H1 (cell line): ENCODE measurements around the gene GANAB. TPM values are rescaled to one million over a fixed set of nuclear protein-coding genes. Genes with fewer than 3 reads are reported as not detected.

Source experiments
- CTCF ChIA-PET: fragments of 300-600 bp; sonication (Branson Sonifier 250); formaldehyde crosslinking; loops from one replicate; lab custom pipeline; 2021; ENCODE audit not compliant: partially characterized antibody; lab: Charles Lee
- POLR2A ChIA-PET: fragments of 300-600 bp; sonication (Branson Sonifier 250); formaldehyde crosslinking; loops from one replicate; lab custom pipeline; 2021; ENCODE audit warnings: inconsistent platforms; ENCODE audit not compliant: partially characterized antibody; lab: Charles Lee
- DNase-seq, 2 experiments: peaks; one replicate each; pipeline versions ENCODE4 v3.0.0 to v3.0.0-alpha.2; 2010 to 2022; ENCODE audit warnings: low spot score in 2 of 2, low read depth in 1 of 2, mixed read lengths in 1 of 2
- FAIRE-seq: peaks from 2 replicates; lab custom pipeline; 2011; peaks lifted over from hg19 to GRCh38; lab: Jason Lieb, UNC
- H2AFZ ChIP-seq: 2 replicates; pipeline ENCODE4 v1.8.1; 2012; ENCODE audit warnings: low read length, inconsistent platforms
- H2AK5ac ChIP-seq: 2 replicates; pipeline ENCODE4 v1.6.1; 2013; ENCODE audit warnings: low read depth, low read length
- H2BK120ac ChIP-seq: replicated peaks from 2 replicates; pipeline ENCODE3; 2013; ENCODE audit warnings: low read depth, low read length, inconsistent platforms
- H2BK12ac ChIP-seq: 2 replicates; pipeline ENCODE4 v1.6.1; 2013; ENCODE audit warnings: low read depth, low read length
- H2BK15ac ChIP-seq: 2 replicates; pipeline ENCODE4 v1.6.1; 2013; ENCODE audit warnings: low read length
- H2BK20ac ChIP-seq: 2 replicates; pipeline ENCODE4 v1.6.1; 2013; ENCODE audit warnings: low read length
- H2BK5ac ChIP-seq: 2 replicates; pipeline ENCODE4 v1.6.1; 2013; ENCODE audit warnings: low read depth, low read length
- H3K14ac ChIP-seq: 2 replicates; pipeline ENCODE4 v1.6.1; 2013; ENCODE audit warnings: inconsistent platforms; ENCODE audit not compliant: insufficient read length
- H3K18ac ChIP-seq: 2 replicates; pipeline ENCODE4 v1.6.1; 2013; ENCODE audit warnings: low read length; ENCODE audit errors: extremely low read depth
- H3K23ac ChIP-seq: 2 replicates; pipeline ENCODE4 v1.6.1; 2013; ENCODE audit warnings: inconsistent platforms; ENCODE audit not compliant: insufficient read length
- H3K23me2 ChIP-seq: 2 replicates; pipeline ENCODE4 v1.6.1; 2013; ENCODE audit warnings: low read depth, low read length
- H3K27ac ChIP-seq: 2 replicates; pipeline ENCODE4 v1.6.1; 2011; ENCODE audit warnings: low read depth, low read length, inconsistent platforms
- H3K27me3 ChIP-seq, 4 experiments: replicated peaks in 1 of 4; 1 replicate in 1 of 4; 2 replicates in 3 of 4; pipeline versions ENCODE4 v1.6.1 to v1.8.1; 2011 to 2013; ENCODE audit warnings: low read length in 3 of 4, mild to moderate bottlenecking in 3 of 4, inconsistent platforms in 2 of 4, mixed read lengths in 2 of 4, moderate library complexity in 1 of 4; ENCODE audit not compliant: control insufficient read depth in 3 of 4, insufficient read depth in 3 of 4; ENCODE audit errors: extremely low read depth in 1 of 4
- H3K36me3 ChIP-seq, 4 experiments: 2 replicates each; pipeline versions ENCODE4 v1.6.1 to v1.8.1; 2011 to 2013; ENCODE audit warnings: mild to moderate bottlenecking in 4 of 4, low read length in 3 of 4, moderate library complexity in 2 of 4, control low read depth in 1 of 4, inconsistent platforms in 1 of 4; ENCODE audit not compliant: insufficient read depth in 4 of 4, control insufficient read depth in 2 of 4
- H3K4ac ChIP-seq: replicated peaks from 2 replicates; pipeline ENCODE3; 2013; ENCODE audit warnings: low read length, low read depth, mixed read lengths, inconsistent platforms; ENCODE audit not compliant: insufficient read length
- H3K4me1 ChIP-seq, 4 experiments: replicated peaks in 1 of 4; 1 replicate in 1 of 4; 2 replicates in 3 of 4; pipeline versions ENCODE4 v1.6.1 to v1.8.1; 2011 to 2013; ENCODE audit warnings: low read length in 3 of 4, inconsistent platforms in 2 of 4, mixed read lengths in 1 of 4; ENCODE audit not compliant: insufficient read depth in 4 of 4, control insufficient read depth in 3 of 4
- H3K4me2 ChIP-seq, 2 experiments: 2 replicates each; pipeline versions ENCODE4 v1.6.1 to v1.8.1; 2011 to 2013; ENCODE audit warnings: low read depth in 2 of 2, low read length in 2 of 2, control low read depth in 1 of 2, inconsistent platforms in 1 of 2, mild to moderate bottlenecking in 1 of 2; ENCODE audit not compliant: insufficient read depth in 1 of 2
- H3K4me3 ChIP-seq, 4 experiments: fragments of 200-600, 300-600 bp in 1 of 4; sonication (generic), shearing (Covaris generic), sonication (Bioruptor Twin) in 1 of 4; 2 replicates each; pipeline versions ENCODE4 v1.5.1 to v1.8.1; 2011 to 2016; ENCODE audit warnings: low read length in 4 of 4, low read depth in 3 of 4, control low read depth in 2 of 4, inconsistent platforms in 2 of 4, mild to moderate bottlenecking in 2 of 4, mixed read lengths in 1 of 4, moderate library complexity in 1 of 4; ENCODE audit not compliant: insufficient read depth in 2 of 4; ENCODE audit errors: extremely low read depth in 1 of 4
- H3K56ac ChIP-seq: replicated peaks from 2 replicates; pipeline ENCODE3; 2013; ENCODE audit warnings: low read depth, mild to moderate bottlenecking, mixed read lengths, low read length, inconsistent platforms; ENCODE audit not compliant: insufficient read length
- H3K79me1 ChIP-seq: 2 replicates; pipeline ENCODE4 v1.6.1; 2013; ENCODE audit warnings: low read depth, low read length, control low read depth
- H3K79me2 ChIP-seq, 2 experiments: 2 replicates each; pipeline versions ENCODE4 v1.6.1 to v1.8.1; 2012 to 2013; ENCODE audit warnings: low read length in 2 of 2, mild to moderate bottlenecking in 2 of 2, inconsistent platforms in 1 of 2; ENCODE audit not compliant: insufficient read depth in 2 of 2, control insufficient read depth in 1 of 2
- H3K9ac ChIP-seq, 4 experiments: replicated peaks in 1 of 4; 1 replicate in 1 of 4; 2 replicates in 3 of 4; pipeline versions ENCODE4 v1.6.1 to v1.8.1; 2011 to 2013; ENCODE audit warnings: low read depth in 3 of 4, low read length in 3 of 4, control low read depth in 2 of 4, mild to moderate bottlenecking in 2 of 4, moderate library complexity in 2 of 4, inconsistent platforms in 1 of 4; ENCODE audit errors: extremely low read depth in 1 of 4
- H3K9me3 ChIP-seq, 2 experiments: 2 replicates each; pipeline versions ENCODE4 v1.6.1 to v1.8.1; 2012 to 2013; ENCODE audit warnings: mild to moderate bottlenecking in 2 of 2, moderate library complexity in 2 of 2, control low read depth in 1 of 2, inconsistent platforms in 1 of 2, low read depth in 1 of 2, low read length in 1 of 2, mixed read lengths in 1 of 2; ENCODE audit not compliant: insufficient read depth in 2 of 2
- H4K20me1 ChIP-seq, 2 experiments: replicated peaks in 1 of 2; 2 replicates each; pipeline versions ENCODE3 to v1.8.1; 2011 to 2013; ENCODE audit warnings: inconsistent platforms in 2 of 2, low read length in 2 of 2, mild to moderate bottlenecking in 1 of 2; ENCODE audit not compliant: insufficient read depth in 2 of 2, control insufficient read depth in 1 of 2
- H4K5ac ChIP-seq: 2 replicates; pipeline ENCODE4 v1.6.1; 2013; ENCODE audit warnings: low read length, low read depth, mixed read lengths, inconsistent platforms; ENCODE audit not compliant: insufficient read length
- H4K8ac ChIP-seq: 2 replicates; pipeline ENCODE4 v1.8.0; 2013; ENCODE audit warnings: mild to moderate bottlenecking, moderate library complexity, low read length, inconsistent platforms; ENCODE audit not compliant: insufficient read depth; ENCODE audit errors: extremely low read depth
- H4K91ac ChIP-seq: replicated peaks from 2 replicates; pipeline ENCODE3; 2013; ENCODE audit warnings: low read length, mixed read lengths, inconsistent platforms; ENCODE audit not compliant: insufficient read length
- ATF2 ChIP-seq: IDR thresholded peaks from 2 replicates; pipeline ENCODE4 v1.6.1; 2012; ENCODE audit warnings: low read length, inconsistent platforms
- CBX8 ChIP-seq: fragments of 300-800, 300-1000 bp; sonication (generic); IDR thresholded peaks from 2 replicates; pipeline ENCODE4 v1.7.1; 2016; ENCODE audit warnings: low read depth, low read length, borderline replicate concordance
- CHD1 ChIP-seq: IDR thresholded peaks from 2 replicates; pipeline ENCODE4 v1.6.1; 2012; ENCODE audit warnings: low read depth, low read length, improper control_type of control experiment
- FOSL1 ChIP-seq: IDR thresholded peaks from 2 replicates; pipeline ENCODE4 v1.6.1; 2011; ENCODE audit warnings: mild to moderate bottlenecking, low read depth, low read length, moderate library complexity; ENCODE audit not compliant: insufficient read depth
- RFX5 ChIP-seq: IDR thresholded peaks from 2 replicates; pipeline ENCODE4 v1.6.1; 2011; ENCODE audit warnings: low read depth, low read length, improper control_type of control experiment, borderline replicate concordance
- RXRA ChIP-seq: IDR thresholded peaks from 2 replicates; pipeline ENCODE4 v1.6.1; 2011; ENCODE audit warnings: low read depth, mild to moderate bottlenecking, low read length, moderate library complexity; ENCODE audit not compliant: insufficient read depth
- SAP30 ChIP-seq: fragments of 300-600 bp; sonication (generic); IDR thresholded peaks from 2 replicates; pipeline ENCODE4 v1.7.1; 2012; ENCODE audit warnings: low read length, moderate library complexity, mild to moderate bottlenecking, inconsistent platforms; ENCODE audit not compliant: insufficient read depth, insufficient replicate concordance
- TAF7 ChIP-seq: optimal IDR thresholded peaks from 2 replicates; pipeline ENCODE3; 2011; ENCODE audit warnings: low read depth, mild to moderate bottlenecking, inconsistent platforms, low read length, moderate library complexity, borderline replicate concordance
- TBP ChIP-seq: IDR thresholded peaks from 2 replicates; pipeline ENCODE4 v1.6.1; 2011; ENCODE audit warnings: low read depth, low read length, improper control_type of control experiment
- WGBS, 2 experiments: shearing (Covaris generic) in 1 of 2; methylation state at CpG; one replicate each; pipeline versions ENCODE4 v1.1.6 to v1.1.7; 2013 to 2015; ENCODE audit warnings: low lambda C conversion rate in 2 of 2, mixed read lengths in 2 of 2, inconsistent platforms in 1 of 2, low coverage in 1 of 2, missing lambda C conversion rate in 1 of 2; ENCODE audit not compliant: insufficient replicate concordance in 2 of 2, insufficient coverage in 1 of 2, insufficient read length in 1 of 2; ENCODE audit errors: extremely low coverage in 1 of 2, missing lambda C conversion rate in 1 of 2; 5-methylcytosine and 5-hydroxymethylcytosine counted together
- polyA plus RNA-seq, 7 experiments: library from polyadenylated mRNA; depleted of rRNA in 3 of 7; stranded (reverse) in 5 of 7; unstranded in 2 of 7; fragments of >200 nt in 5 of 7; fragments of 200-250 nt in 2 of 7; gene quantifications; 1 replicate in 5 of 7; 2 replicates in 1 of 7; 4 replicates in 1 of 7; pipeline versions ENCODE4 v1.2.1 to v1.2.3, GENCODE V29; 2011 to 2013; ENCODE audit warnings: missing spikeins in 2 of 7, mixed read lengths in 2 of 7
- total RNA-seq: library from RNA; stranded (reverse); fragmentation: NEBNext Ultra II Directional; extraction: Animal tissue kit (Norgen Biotek cat#: 25700); gene quantifications from 2 replicates; pipeline ENCODE4 v1.2.1, GENCODE V29; 2021

GANAB gene
- total and polyA plus RNA-seq, 2 of the 8 experiments (the other 6 are each of a cell fraction or from before 2014, with no cell fraction given), result 289 to 330 TPM

- Histone ChIP-seq H3K27ac (peak overlapping the region; percentile 70), H3K79me1 (peaks cover 7% of the 10 kb centered on the region; the same call in 1 of the 2 replicates), H3K14ac (no peak overlapping the region), H3K18ac (no peak overlapping the region), H3K36me3 (peaks cover 0 to 14% (median 7%) of the 10 kb centered on the region in 4 experiments; a peak in 5 of 8 replicates), H3K79me2 (peaks cover 7 to 23% of the 10 kb centered on the region in 2 experiments), H3K4me3 (peak overlapping the region; percentile 87 to 96 (median 92)), H4K91ac (peak overlapping the region; percentile 16), H4K20me1 (peaks cover 3 to 20% of the 10 kb centered on the region in 2 experiments), H3K56ac (peak overlapping the region; percentile 83), H3K27me3 (no peaks in the 10 kb centered on the region), H2BK15ac (no peak overlapping the region), H3K4me2 (peak overlapping the region; percentile 95 to 99), H3K9ac (peak overlapping the region; percentile 83 to 88 (median 86)), H3K4ac (no peak overlapping the region), H3K23ac (no peak overlapping the region), H3K4me1 (no peaks in the 10 kb centered on the region), H4K5ac (peak overlapping the region; percentile 58), H2AFZ (no peak overlapping the region; the same call in 1 of the 2 replicates), H3K23me2 (peaks cover 3% of the 10 kb centered on the region), H2BK12ac (no peak overlapping the region), H2BK20ac (no peak overlapping the region), H2BK120ac (no peak overlapping the region), H4K8ac (peak overlapping the region; percentile 95), H2BK5ac (peak overlapping the region; percentile 38; the same call in 1 of the 2 replicates), H3K9me3 (no peaks in the 10 kb centered on the region), H2AK5ac (no peak overlapping the region)
- ChIA-PET CTCF (interaction anchor here (1.0 kb wide), 2 partner anchors 13 to 64 kb away, joined by 3 to 4 read pairs; partner anchors contain the start of genes C11orf98 and CSKMT), POLR2A (interaction anchor here (0.6 to 50.4 kb wide), 14 partner anchors 8 to 189 kb away, joined by 3 to 2041 read pairs (median 4); partner anchors contain the start of genes B3GAT3, BSCL2, C11orf98 and CSKMT)
- WGBS, 2 experiments, result 42 to 100% methylated on average over 1 to 16 of the region's 16 CpGs
- DNase-seq (no peak), FAIRE-seq (no peak)
- no peak for TF ChIP-seq CHD1
- TF ChIP-seq FOSL1, result no peak
- no peak for TF ChIP-seq CBX8
- no peak for TF ChIP-seq TAF7
- TF ChIP-seq SAP30, result peak; percentile 63
- TF ChIP-seq TBP, result no peak
- TF ChIP-seq ATF2, result no peak
- no peak for TF ChIP-seq RFX5
- no peak for TF ChIP-seq RXRA
Observed at GRCh38 chr11:62652161-62653006, 6.0 kb upstream of the GANAB start.
